ENCODE data around the gene NFATC2.

The NFATC2 gene

GRCh38 chr20:51396365-51396909 lies 146.1 kb downstream of the NFATC2 start:
- DNase-seq, result no peak

GRCh38 chr20:51394706-51395105 lies 147.8 kb downstream of the NFATC2 start:
- DNase-seq, result no peak

- peak in 1 of 58 donors; percentile 8 for DNase-seq
These were observed 148.9 kb downstream of the NFATC2 start for GRCh38 chr20:51393571-51393970.

GRCh38 chr20:51392614-51393186 lies 149.8 kb downstream of the NFATC2 start:
- no peak for DNase-seq

- DNase-seq, result no peak
These were observed 150.6 kb downstream of the NFATC2 start for GRCh38 chr20:51391926-51392325.

- no peak for DNase-seq
These were observed 152.8 kb downstream of the NFATC2 start for GRCh38 chr20:51389543-51390264.

- DNase-seq, result no peak
These were observed 153.6 kb downstream of the NFATC2 start for GRCh38 chr20:51388756-51389542.

GRCh38 chr20:51388227-51388626 lies 154.3 kb downstream of the NFATC2 start:
- no peak for DNase-seq

GRCh38 chr20:51387125-51387875 lies 155.2 kb downstream of the NFATC2 start:
- no peak for DNase-seq

- no peak for DNase-seq
These were observed 155.9 kb downstream of the NFATC2 start for GRCh38 chr20:51386586-51386985.

- DNase-seq, result peak in 7 of 58 donors; percentile 1 to 21 (median 7)
These were observed 156.6 kb downstream of the NFATC2 start for GRCh38 chr20:51385646-51386530.

GRCh38 chr20:51384875-51385274 lies 157.6 kb downstream of the NFATC2 start:
- DNase-seq, result no peak

GRCh38 chr20:51383891-51384510 lies 158.5 kb downstream of the NFATC2 start:
- no peak for DNase-seq

GRCh38 chr20:51382986-51383821 lies 159.3 kb downstream of the NFATC2 start:
- DNase-seq, result no peak

- no peak for DNase-seq
These were observed 160.2 kb downstream of the NFATC2 start for GRCh38 chr20:51382111-51382985.

- no peak for DNase-seq
These were observed 161.0 kb downstream of the NFATC2 start for GRCh38 chr20:51381557-51381956.

All from anterior cingulate cortex (tissue), 58 donors.